HG02623 (cell line): Measurements from ENCODE around the gene TNFRSF18.

ENCODE experiments used
- ATAC-seq: cut with Tn5 transposase; IDR thresholded peaks from one replicate; pipeline ENCODE4 v1.9.1; 2021; ENCODE audit warnings: moderate library complexity; ENCODE audit not compliant: unreplicated experiment

The TNFRSF18 gene

GRCh38 chr1:1213345-1214265 is 7.2 kb upstream of the TNFRSF18 start, which contains the start of gene TNFRSF4:
Gene TNFRSF4, minus strand, starts transcription at chr1:1214153. Its CDS starts 26 bp downstream, at chr1:1214127.
- ATAC-seq: no peak

GRCh38 chr1:1212780-1213344 is 6.5 kb upstream of the TNFRSF18 start:
- no peak for ATAC-seq

GRCh38 chr1:1211541-1212441 is 5.4 kb upstream of the TNFRSF18 start:
- ATAC-seq: no peak

- no peak for ATAC-seq
These were observed 4.5 kb upstream of the TNFRSF18 start for GRCh38 chr1:1210726-1211540.

- no peak for ATAC-seq
These were observed 2.5 kb upstream of the TNFRSF18 start for GRCh38 chr1:1208713-1209433.

GRCh38 chr1:1207571-1207892 is 1.1 kb upstream of the TNFRSF18 start:
- ATAC-seq: no peak

- no peak for ATAC-seq
These were observed 657 bp upstream of the TNFRSF18 start for GRCh38 chr1:1206966-1207531.

- ATAC-seq: no peak
These were observed 520 bp downstream of the TNFRSF18 start for GRCh38 chr1:1205769-1206375.

GRCh38 chr1:1204998-1205768 is 1.2 kb downstream of the TNFRSF18 start:
- no peak for ATAC-seq

- ATAC-seq: no peak
These were observed 1.9 kb downstream of the TNFRSF18 start for GRCh38 chr1:1204425-1204920.

- no peak for ATAC-seq
These were observed 2.6 kb downstream of the TNFRSF18 start for GRCh38 chr1:1203561-1204424.

- no peak for ATAC-seq
These were observed 3.4 kb downstream of the TNFRSF18 start for GRCh38 chr1:1202831-1203560.

GRCh38 chr1:1200876-1201810 is 5.2 kb downstream of the TNFRSF18 start:
- ATAC-seq: no peak

- ATAC-seq: no peak
These were observed 6.2 kb downstream of the TNFRSF18 start for GRCh38 chr1:1199961-1200875.
